Large intestine (tissue), 3 donors: Measurements from ENCODE around the gene ZCCHC7. TPM values are rescaled to one million over a fixed set of nuclear protein-coding genes. Genes with fewer than 3 reads are reported as not detected.
"Not testable (repeated sequence)": the region's sequence is repeated elsewhere in the genome, so short reads cannot be mapped to it uniquely, and the experiment has no call there.

ENCODE experiments used
- DNase-seq, 2 donors: peaks; one replicate each; pipeline versions ENCODE4 v3.0.0 to v3.0.0-alpha.2; 2013
- H3K27ac ChIP-seq: one replicate; pipeline ENCODE4 v1.5.1; 2013; ENCODE audit warnings: low read length
- H3K27me3 ChIP-seq: 2 replicates; pipeline ENCODE4 v1.6.1; 2013; ENCODE audit warnings: low read length; ENCODE audit not compliant: control insufficient read depth, insufficient read depth
- H3K36me3 ChIP-seq: 2 replicates; pipeline ENCODE4 v1.6.1; 2013; ENCODE audit warnings: low read length; ENCODE audit not compliant: control insufficient read depth, insufficient read depth
- H3K4me1 ChIP-seq: one replicate; pipeline ENCODE4 v1.6.1; 2013; ENCODE audit warnings: low read length; ENCODE audit not compliant: control insufficient read depth, insufficient read depth
- H3K4me3 ChIP-seq: one replicate; pipeline ENCODE4 v1.5.1; 2013; ENCODE audit warnings: low read length
- H3K9me3 ChIP-seq: one replicate; pipeline ENCODE4 v1.6.1; 2013; ENCODE audit warnings: mild to moderate bottlenecking, low read depth, low read length, moderate library complexity; ENCODE audit not compliant: control insufficient read depth
- WGBS: methylation state at CpG from one replicate; pipeline ENCODE4 v1.1.5; 2013; ENCODE audit warnings: low lambda C conversion rate; ENCODE audit not compliant: insufficient coverage; 5-methylcytosine and 5-hydroxymethylcytosine counted together
- polyA plus RNA-seq: library from polyadenylated mRNA; unstranded; fragments of 120-200 nt; gene quantifications from one replicate; pipeline ENCODE4 v1.2.1, GENCODE V29; 2013

The ZCCHC7 gene
- polyA plus RNA-seq, 1 donor: 15.0 TPM

- Histone ChIP-seq H3K4me3 (no peak overlapping the region), H3K27ac (no peak overlapping the region)
Measured at GRCh38 chr9:37119360-37119759, 1.0 kb upstream of the ZCCHC7 start.

GRCh38 chr9:37120843-37121335, 515 bp downstream of the ZCCHC7 start:
- H3K27me3 ChIP-seq, H3K9me3 ChIP-seq, H3K4me1 ChIP-seq, H3K36me3 ChIP-seq: not testable (repeated sequence)
- peak overlapping the region; percentile 89 for H3K4me3 ChIP-seq
- DNase-seq: peak in 1 of 2 donors; percentile 7
- peak overlapping the region; percentile 67 for H3K27ac ChIP-seq
- no CpG with 5 or more reads among the region's 23 CpGs for WGBS

More at GRCh38 chr9:37119360-37119759, 1.0 kb upstream of the ZCCHC7 start:
- Histone ChIP-seq H3K36me3 (no peaks in the 10 kb centered on the region), H3K4me1 (peaks cover 4% of the 10 kb centered on the region), H3K9me3 (peaks cover 8% of the 10 kb centered on the region), H3K27me3 (no peaks in the 10 kb centered on the region)
- DNase-seq: no peak
- no CpG with 5 or more reads among the region's 9 CpGs for WGBS

GRCh38 chr9:37121881-37122280, 1.5 kb downstream of the ZCCHC7 start:
- peaks cover 8% of the 10 kb centered on the region for H3K9me3 ChIP-seq
- no peak overlapping the region for H3K27ac ChIP-seq
- DNase-seq: no peak
- H3K4me3 ChIP-seq: peak overlapping the region; percentile 89
- H3K4me1 ChIP-seq: peaks cover 4% of the 10 kb centered on the region
- no peaks in the 10 kb centered on the region for H3K27me3 ChIP-seq
- 61% methylated on average over 3 of the region's 4 CpGs for WGBS
- H3K36me3 ChIP-seq: peaks cover 4% of the 10 kb centered on the region

- Histone ChIP-seq H3K27me3 (no peaks in the 10 kb centered on the region), H3K4me3 (no peak overlapping the region), H3K27ac (no peak overlapping the region), H3K9me3 (no peaks in the 10 kb centered on the region), H3K4me1 (no peaks in the 10 kb centered on the region), H3K36me3 (peaks cover 14% of the 10 kb centered on the region)
- DNase-seq: no peak
- WGBS: 60% methylated on average over 2 of the region's 6 CpGs
Measured at GRCh38 chr9:37126214-37126788, 5.9 kb downstream of the ZCCHC7 start.

GRCh38 chr9:37127018-37127417, 6.6 kb downstream of the ZCCHC7 start:
- Histone ChIP-seq H3K36me3 (peaks cover 14% of the 10 kb centered on the region), H3K27ac (no peak overlapping the region), H3K4me3 (no peak overlapping the region), H3K9me3 (no peaks in the 10 kb centered on the region), H3K4me1 (no peaks in the 10 kb centered on the region), H3K27me3 (no peaks in the 10 kb centered on the region)
- DNase-seq: no peak
- 100% methylated on average over 2 of the region's 3 CpGs for WGBS

GRCh38 chr9:37128051-37128450, 7.7 kb downstream of the ZCCHC7 start:
- no peak overlapping the region for H3K27ac ChIP-seq
- no peak overlapping the region for H3K4me3 ChIP-seq
- WGBS: 92% methylated on average over 2 of the region's 3 CpGs
- H3K9me3 ChIP-seq: no peaks in the 10 kb centered on the region
- DNase-seq: no peak
- H3K4me1 ChIP-seq: no peaks in the 10 kb centered on the region
- peaks cover 18% of the 10 kb centered on the region for H3K36me3 ChIP-seq
- no peaks in the 10 kb centered on the region for H3K27me3 ChIP-seq

GRCh38 chr9:37134166-37134565, 13.8 kb downstream of the ZCCHC7 start:
- no peaks in the 10 kb centered on the region for H3K4me1 ChIP-seq
- peaks cover 7% of the 10 kb centered on the region for H3K36me3 ChIP-seq
- no CpG with 5 or more reads among the region's 1 CpG for WGBS
- no peaks in the 10 kb centered on the region for H3K27me3 ChIP-seq
- H3K27ac ChIP-seq: no peak overlapping the region
- no peaks in the 10 kb centered on the region for H3K9me3 ChIP-seq
- no peak for DNase-seq
- H3K4me3 ChIP-seq: no peak overlapping the region

GRCh38 chr9:37141015-37141414, 20.6 kb downstream of the ZCCHC7 start:
- no peaks in the 10 kb centered on the region for H3K9me3 ChIP-seq
- H3K27me3 ChIP-seq: no peaks in the 10 kb centered on the region
- WGBS: 80% methylated on average over 1 of the region's 2 CpGs
- peaks cover 3% of the 10 kb centered on the region for H3K36me3 ChIP-seq
- DNase-seq: no peak
- H3K4me3 ChIP-seq: no peak overlapping the region
- no peaks in the 10 kb centered on the region for H3K4me1 ChIP-seq
- H3K27ac ChIP-seq: no peak overlapping the region

- WGBS: no CpG with 5 or more reads among the region's 2 CpGs
- H3K4me1 ChIP-seq: no peaks in the 10 kb centered on the region
Measured at GRCh38 chr9:37144762-37145161, 24.4 kb downstream of the ZCCHC7 start.

GRCh38 chr9:37146410-37146809, 26.0 kb downstream of the ZCCHC7 start:
- Histone ChIP-seq H3K36me3 (no peaks in the 10 kb centered on the region), H3K4me3 (no peak overlapping the region), H3K9me3 (no peaks in the 10 kb centered on the region), H3K27ac (no peak overlapping the region), H3K4me1 (no peaks in the 10 kb centered on the region), H3K27me3 (no peaks in the 10 kb centered on the region)
- no CpG with 5 or more reads among the region's 2 CpGs for WGBS
- DNase-seq: peak in 1 of 2 donors; percentile 28

More at GRCh38 chr9:37144762-37145161, 24.4 kb downstream of the ZCCHC7 start:
- Histone ChIP-seq H3K4me3 (no peak overlapping the region), H3K36me3 (no peaks in the 10 kb centered on the region), H3K27me3 (no peaks in the 10 kb centered on the region), H3K27ac (no peak overlapping the region), H3K9me3 (no peaks in the 10 kb centered on the region)
- DNase-seq: no peak

GRCh38 chr9:37148181-37148580, 27.8 kb downstream of the ZCCHC7 start:
- WGBS: 95% methylated on average over 2 of the region's 2 CpGs
- Histone ChIP-seq H3K4me1 (no peaks in the 10 kb centered on the region), H3K36me3 (no peaks in the 10 kb centered on the region), H3K9me3 (no peaks in the 10 kb centered on the region), H3K27ac (no peak overlapping the region), H3K4me3 (no peak overlapping the region), H3K27me3 (no peaks in the 10 kb centered on the region)
- no peak for DNase-seq
